Spleen (tissue), 11 donors: Measurements from ENCODE around the gene CEP164. TPM values are rescaled to one million over a fixed set of nuclear protein-coding genes. Genes with fewer than 3 reads are reported as not detected.

Source experiments
- DNase-seq: peaks from one replicate; pipeline ENCODE4 v3.0.0-alpha.2; 2020
- H3K27ac ChIP-seq, 8 donors: fragments of 200-600 bp; sonication (generic) in 7 of 8; 1 replicate in 4 of 8; 2 replicates in 4 of 8; pipeline versions ENCODE4 v1.5.0 to v1.8.0; 2016 to 2021; ENCODE audit warnings: inconsistent platforms in 4 of 8, mild to moderate bottlenecking in 4 of 8, moderate library complexity in 1 of 8
- H3K27me3 ChIP-seq, 7 donors: fragments of 200-600 bp; sonication (generic) in 6 of 7; replicated peaks in 1 of 7; 1 replicate in 4 of 7; 2 replicates in 3 of 7; pipeline versions ENCODE4 v1.5.0 to v1.8.0; 2016 to 2021; ENCODE audit warnings: inconsistent platforms in 3 of 7, mild to moderate bottlenecking in 1 of 7
- H3K36me3 ChIP-seq, 6 donors: fragments of 200-600 bp; sonication (generic) in 5 of 6; 1 replicate in 4 of 6; 2 replicates in 2 of 6; pipeline versions ENCODE4 v1.5.0 to v1.8.0; 2016 to 2021; ENCODE audit warnings: inconsistent platforms in 2 of 6
- H3K4me1 ChIP-seq, 6 donors: fragments of 200-600 bp; sonication (generic) in 5 of 6; 1 replicate in 3 of 6; 2 replicates in 3 of 6; pipeline versions ENCODE4 v1.5.0 to v1.8.0; 2016 to 2021; ENCODE audit warnings: inconsistent platforms in 3 of 6
- H3K4me3 ChIP-seq, 8 donors: fragments of 200-600 bp; sonication (generic) in 7 of 8; 1 replicate in 4 of 8; 2 replicates in 4 of 8; pipeline versions ENCODE4 v1.5.0 to v1.8.0; 2016 to 2021; ENCODE audit warnings: inconsistent platforms in 4 of 8, mild to moderate bottlenecking in 4 of 8, moderate library complexity in 2 of 8
- H3K9me3 ChIP-seq, 8 donors: fragments of 200-600 bp; sonication (generic) in 7 of 8; 1 replicate in 4 of 8; 2 replicates in 4 of 8; pipeline versions ENCODE4 v1.5.0 to v1.8.0; 2016 to 2021; ENCODE audit warnings: inconsistent platforms in 4 of 8
- CTCF ChIP-seq, 11 experiments: fragments of 200-600 bp in 7 of 11; fragments of 450-650 bp in 4 of 11; sonication (generic) in 4 of 11; IDR thresholded peaks in 8 of 11; conservative IDR thresholded peaks in 3 of 11; 1 replicate in 7 of 11; 2 replicates in 4 of 11; pipeline versions ENCODE4 v1.4.0 to v1.8.0; 2016 to 2021; ENCODE audit warnings: antibody characterized with exemption in 11 of 11, inconsistent platforms in 4 of 11, mild to moderate bottlenecking in 1 of 11
- POLR2A ChIP-seq, 3 donors: fragments of 450-650 bp; IDR thresholded peaks; one replicate each; pipeline ENCODE4 v1.5.1; 2017; ENCODE audit warnings: antibody characterized with exemption in 3 of 3, mild to moderate bottlenecking in 1 of 3
- POLR2AphosphoS5 ChIP-seq, 3 donors: sonication (generic); formaldehyde crosslinking; IDR thresholded peaks; one replicate each; pipeline ENCODE4 v1.5.1; 2017; ENCODE audit warnings: antibody characterized with exemption in 3 of 3
- WGBS, 5 donors: extraction: QIAGEN DNeasy Blood & Tissue Kit in 3 of 5; methylation state at CpG; one replicate each; pipeline versions ENCODE4 v1.1.5 to v1.1.7; 2013 to 2018; 5-methylcytosine and 5-hydroxymethylcytosine counted together
- intact Hi-C: fragments of 100-400 bp; cut with DNase I; formaldehyde crosslinking; loops from one replicate; pipeline ENCODE4 v1.15.0; 2023; ENCODE audit warnings: low total_unique reads
- polyA plus RNA-seq, 3 donors: library from polyadenylated mRNA; stranded (reverse); fragments of 200-250 nt; gene quantifications; one replicate each; pipeline ENCODE4 v1.2.1, GENCODE V29; 2013
- total RNA-seq, 7 donors: library from RNA; depleted of rRNA in 3 of 7; stranded (reverse); fragments of >200 nt in 3 of 7; fragmentation: NEBNext Ultra II Directional in 4 of 7; extraction: Animal tissue kit (Norgen Biotek cat#: 25700) in 4 of 7; gene quantifications; one replicate each; pipeline versions ENCODE4 v1.1.0 to v1.2.1, GENCODE V29; 2016 to 2021
- donor health status: healthy with polysubstance abuse.
- donor health status: DM: no; HTN: no; CAD: no; lungs with moderate emphysema.
- donor health status: DM: no; HTN: no; CAD: no.
- donor health status: Bipolar disorder and iron deficiency.
- donor health status: healthy.
- donor health status: DM: no; HTN: no; CAD: no.
- donor health status: DM: yes; HTN: yes; CAD: no.

Gene CEP164
- total and polyA plus RNA-seq, 10 donors = 6.6 to 48.3 (median 27.5) TPM

- no peaks in the 10 kb centered on the region for H3K27me3 ChIP-seq
- H3K36me3 ChIP-seq = peaks cover 0 to 50% (median 22%) of the 10 kb centered on the region in 6 donors
- DNase-seq = no peak
- peaks cover 0 to 4% (median 0%) of the 10 kb centered on the region in 6 donors for H3K4me1 ChIP-seq
- no peaks in the 10 kb centered on the region for H3K9me3 ChIP-seq
- TF ChIP-seq CTCF (IDR thresholded peaks at IDR 0.05 in 8 of 11, conservative IDR thresholded peaks at IDR 0.05 in 3 of 11) (no peak), POLR2AphosphoS5 (IDR thresholded peaks at IDR 0.05) (no peak), POLR2A (IDR thresholded peaks at IDR 0.05) (no peak)
- intact Hi-C loops = no loop called here
- WGBS, 5 donors = 85 to 97% (median 97%) methylated on average over 5 of the region's 5 CpGs
- H3K27ac ChIP-seq = no peak overlapping the region
- no peak overlapping the region for H3K4me3 ChIP-seq
Observed at GRCh38 chr11:117335399-117335798, 7.7 kb downstream of the CEP164 start.

GRCh38 chr11:117337076-117337475 is 9.4 kb downstream of the CEP164 start:
- Histone ChIP-seq H3K4me3 (no peak overlapping the region), H3K9me3 (no peaks in the 10 kb centered on the region), H3K27ac (no peak overlapping the region), H3K4me1 (peaks cover 0 to 3% (median 0%) of the 10 kb centered on the region in 6 donors), H3K27me3 (no peaks in the 10 kb centered on the region), H3K36me3 (peaks cover 0 to 66% (median 27%) of the 10 kb centered on the region in 6 donors)
- TF ChIP-seq CTCF (IDR thresholded peaks at IDR 0.05 in 8 of 11, conservative IDR thresholded peaks at IDR 0.05 in 3 of 11) = no peak
- no peak for TF ChIP-seq POLR2A (IDR thresholded peaks at IDR 0.05)
- TF ChIP-seq POLR2AphosphoS5 (IDR thresholded peaks at IDR 0.05) = no peak
- WGBS, 5 donors = 96 to 100% (median 98%) methylated on average over 4 of the region's 4 CpGs
- DNase-seq = no peak
- intact Hi-C loops = no loop called here

- Histone ChIP-seq H3K9me3 (no peaks in the 10 kb centered on the region), H3K4me1 (no peaks in the 10 kb centered on the region), H3K4me3 (no peak overlapping the region), H3K36me3 (peaks cover 3 to 96% (median 38%) of the 10 kb centered on the region in 6 donors), H3K27me3 (no peaks in the 10 kb centered on the region), H3K27ac (no peak overlapping the region)
- no peak for DNase-seq
- no peak for TF ChIP-seq POLR2AphosphoS5 (IDR thresholded peaks at IDR 0.05)
- no peak for TF ChIP-seq CTCF (IDR thresholded peaks at IDR 0.05 in 8 of 11, conservative IDR thresholded peaks at IDR 0.05 in 3 of 11)
- TF ChIP-seq POLR2A (IDR thresholded peaks at IDR 0.05) = no peak
- intact Hi-C loops = no loop called here
- 89 to 97% (median 93%) methylated on average over 2 of the region's 2 CpGs for WGBS, 5 donors
Observed at GRCh38 chr11:117345039-117345438, 17.4 kb downstream of the CEP164 start.

- WGBS, 5 donors = 90 to 98% (median 95%) methylated on average over 4 of the region's 4 CpGs
Observed at GRCh38 chr11:117354550-117354949, 26.9 kb downstream of the CEP164 start.

More at GRCh38 chr11:117354550-117354949, 26.9 kb downstream of the CEP164 start:
- no peak for DNase-seq
- intact Hi-C loops = no loop called here
- no peak overlapping the region for H3K4me3 ChIP-seq
- no peaks in the 10 kb centered on the region for H3K4me1 ChIP-seq
- H3K27me3 ChIP-seq = no peaks in the 10 kb centered on the region
- no peaks in the 10 kb centered on the region for H3K9me3 ChIP-seq
- no peak overlapping the region for H3K27ac ChIP-seq
- no peak for TF ChIP-seq POLR2A (IDR thresholded peaks at IDR 0.05)
- TF ChIP-seq CTCF (IDR thresholded peaks at IDR 0.05 in 8 of 11, conservative IDR thresholded peaks at IDR 0.05 in 3 of 11) = no peak
- TF ChIP-seq POLR2AphosphoS5 (IDR thresholded peaks at IDR 0.05) = no peak
- peaks cover 0 to 94% (median 50%) of the 10 kb centered on the region in 6 donors for H3K36me3 ChIP-seq
